Measurements from ENCODE around the gene KANSL1L.
"Not testable (repeated sequence)": the region's sequence is repeated elsewhere in the genome, so short reads cannot be mapped to it uniquely, and the experiment has no call there.

Gene KANSL1L, protein sequence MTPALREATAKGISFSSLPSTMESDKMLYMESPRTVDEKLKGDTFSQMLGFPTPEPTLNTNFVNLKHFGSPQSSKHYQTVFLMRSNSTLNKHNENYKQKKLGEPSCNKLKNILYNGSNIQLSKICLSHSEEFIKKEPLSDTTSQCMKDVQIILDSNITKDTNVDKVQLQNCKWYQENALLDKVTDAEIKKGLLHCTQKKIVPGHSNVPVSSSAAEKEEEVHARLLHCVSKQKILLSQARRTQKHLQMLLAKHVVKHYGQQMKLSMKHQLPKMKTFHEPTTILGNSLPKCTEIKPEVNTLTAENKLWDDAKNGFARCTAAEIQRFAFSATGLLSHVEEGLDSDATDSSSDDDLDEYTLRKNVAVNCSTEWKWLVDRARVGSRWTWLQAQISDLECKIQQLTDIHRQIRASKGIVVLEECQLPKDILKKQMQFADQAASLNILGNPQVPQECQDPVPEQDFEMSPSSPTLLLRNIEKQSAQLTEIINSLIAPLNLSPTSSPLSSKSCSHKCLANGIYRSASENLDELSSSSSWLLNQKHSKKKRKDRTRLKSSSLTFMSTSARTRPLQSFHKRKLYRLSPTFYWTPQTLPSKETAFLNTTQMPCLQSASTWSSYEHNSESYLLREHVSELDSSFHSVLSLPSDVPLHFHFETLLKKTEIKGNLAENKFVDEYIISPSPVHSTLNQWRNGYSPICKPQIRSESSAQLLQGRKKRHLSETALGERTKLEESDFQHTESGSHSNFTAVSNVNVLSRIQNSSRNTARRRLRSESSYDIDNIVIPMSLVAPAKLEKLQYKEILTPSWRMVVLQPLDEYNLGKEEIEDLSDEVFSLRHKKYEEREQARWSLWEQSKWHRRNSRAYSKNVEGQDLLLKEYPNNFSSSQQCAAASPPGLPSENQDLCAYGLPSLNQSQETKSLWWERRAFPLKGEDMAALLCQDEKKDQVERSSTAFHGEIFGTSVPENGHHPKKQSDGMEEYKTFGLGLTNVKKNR

DNA sequence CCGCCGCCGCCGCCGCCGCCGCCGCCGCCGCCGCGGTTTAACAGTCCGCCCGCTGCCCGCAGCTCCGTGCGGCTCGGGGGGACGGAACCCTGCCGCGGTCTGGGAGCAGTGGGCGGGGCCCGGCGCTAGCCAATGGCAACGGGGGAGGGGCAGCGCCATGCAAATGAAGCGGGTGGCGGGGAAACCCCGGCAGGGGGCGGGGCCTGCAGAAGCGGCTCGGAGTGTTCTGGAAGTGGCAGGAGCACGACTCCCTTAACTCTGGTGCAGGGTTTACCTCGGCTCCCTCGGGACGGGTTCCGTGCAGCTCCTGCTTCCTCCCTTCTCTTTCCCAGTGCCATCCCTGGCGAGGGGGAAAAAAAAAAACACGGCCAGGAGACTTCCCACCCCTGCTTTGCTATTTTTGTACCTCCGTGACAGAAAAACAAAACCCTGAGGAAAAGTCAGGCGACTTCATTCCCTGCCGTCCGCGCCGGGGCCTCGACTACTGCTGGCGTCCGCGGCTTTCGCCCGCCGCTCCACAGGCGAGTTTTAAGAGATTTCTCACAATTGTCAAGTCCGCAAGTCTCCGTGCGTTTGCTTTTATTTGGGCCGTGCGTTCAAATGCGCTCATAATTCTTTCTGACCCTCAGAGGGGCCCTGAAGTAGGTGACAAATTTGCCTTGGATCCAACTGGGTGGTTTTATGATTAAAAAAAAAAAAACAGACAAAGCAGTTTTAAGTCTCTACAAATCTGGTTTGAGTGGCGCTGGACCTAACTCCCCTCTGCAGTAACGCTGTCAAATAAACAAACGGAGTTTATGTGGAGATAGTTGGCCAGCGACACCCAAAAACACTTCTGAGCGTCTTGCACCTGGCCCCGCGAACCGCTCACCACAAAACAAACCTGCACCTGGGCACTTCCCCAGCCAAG lies at the start of gene KANSL1L:
Gene KANSL1L, minus strand, starts transcription at position 101 of the 910 bp plus-strand sequence. CDS start 16,827 bp downstream, outside the sequence.
- peak; percentile 86 to 87 for DNase-seq

DNA sequence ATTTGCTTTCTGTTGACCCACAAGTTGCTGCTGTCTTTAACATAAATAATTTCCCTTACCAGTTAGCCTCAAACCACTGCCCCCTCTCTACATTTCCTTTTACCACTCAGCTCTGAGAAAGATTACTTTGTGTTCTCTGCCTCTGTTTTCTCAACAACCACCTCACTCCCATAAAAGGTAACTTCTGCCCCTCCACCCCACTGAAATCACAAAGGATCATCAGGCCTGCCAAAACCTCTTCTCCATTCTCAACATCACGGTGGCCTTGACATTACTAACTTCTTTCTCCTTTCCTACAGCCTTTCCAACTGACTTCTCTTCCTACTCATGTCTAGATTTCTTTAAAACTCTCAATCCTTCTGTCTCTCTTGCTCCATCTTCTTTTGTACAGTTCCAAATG lies 43.9 kb upstream of the KANSL1L start:
- no peak for DNase-seq

DNA sequence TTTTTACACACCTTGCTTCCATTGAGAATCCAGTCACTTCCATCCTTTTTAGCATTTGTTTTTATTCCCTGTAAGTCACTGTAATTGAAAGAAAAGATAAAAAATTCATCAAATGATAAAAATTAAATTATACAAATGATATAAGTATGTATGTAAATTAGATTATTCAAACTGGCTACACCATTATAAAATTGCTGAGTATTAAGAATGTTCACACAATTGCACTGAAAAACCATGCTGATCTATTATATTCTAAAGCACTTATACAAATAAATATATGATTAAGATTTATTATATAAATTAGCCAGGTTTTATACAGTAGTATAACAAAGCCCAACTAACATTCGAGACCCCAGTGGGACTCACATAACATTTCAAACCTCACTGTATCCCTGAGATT lies 39.0 kb upstream of the KANSL1L start:
- DNase-seq: no peak

DNA sequence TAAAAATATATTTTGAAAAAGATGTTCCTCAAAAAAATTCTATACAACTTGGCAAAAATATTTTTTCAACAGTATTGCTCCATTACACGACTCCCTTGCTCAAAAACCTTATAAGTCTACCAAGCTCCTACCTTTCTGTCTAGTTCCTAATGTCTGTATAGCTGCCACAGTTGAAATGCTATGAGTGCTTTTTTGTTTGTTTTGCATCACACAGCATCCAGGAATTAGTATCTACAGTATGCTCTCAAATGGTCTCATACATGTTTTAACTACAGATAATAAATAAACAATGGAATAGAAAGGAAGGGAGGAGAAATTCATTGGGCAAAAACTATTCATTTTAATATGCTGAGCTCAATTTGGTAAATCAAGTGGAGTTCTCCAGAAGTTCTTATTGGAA lies 36.7 kb upstream of the KANSL1L start:
- no peak for DNase-seq

DNA sequence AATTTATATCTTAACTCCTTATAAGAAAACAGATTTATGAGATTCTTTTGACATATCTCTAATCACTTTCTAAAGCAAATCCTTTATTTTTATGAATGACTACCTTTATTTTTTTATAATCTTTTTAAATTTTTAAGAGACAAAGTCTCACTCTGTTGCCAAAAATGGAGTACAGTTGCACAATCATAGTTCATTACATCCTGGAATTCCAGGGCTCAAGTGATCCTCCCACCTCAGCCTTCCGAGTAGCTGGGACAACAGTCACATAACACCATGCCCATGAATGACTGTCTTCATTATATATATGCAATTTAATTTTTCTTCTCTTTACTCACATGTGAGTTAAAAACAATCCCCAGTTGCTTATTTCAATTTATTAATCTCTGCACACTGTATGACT lies 32.3 kb upstream of the KANSL1L start:
- no peak for DNase-seq

DNA sequence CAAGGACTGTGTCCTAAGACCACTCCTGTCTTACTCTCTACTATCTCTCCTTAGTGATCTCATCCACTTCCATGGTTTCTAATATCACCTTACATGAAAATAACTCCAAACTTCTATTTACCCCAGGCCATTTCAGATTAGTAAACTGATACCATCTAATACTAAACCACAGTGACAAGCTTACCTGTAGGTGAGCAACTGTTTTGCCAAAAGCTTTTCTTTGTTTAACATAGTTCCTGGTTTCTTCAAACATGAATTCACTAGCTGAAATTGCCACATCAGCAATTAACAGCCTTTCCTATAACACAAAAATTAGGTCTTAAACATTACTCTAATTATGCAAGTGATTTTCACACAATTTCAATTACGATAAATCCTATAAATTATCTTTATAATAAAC lies 31.9 kb upstream of the KANSL1L start:
- no peak for DNase-seq

DNA sequence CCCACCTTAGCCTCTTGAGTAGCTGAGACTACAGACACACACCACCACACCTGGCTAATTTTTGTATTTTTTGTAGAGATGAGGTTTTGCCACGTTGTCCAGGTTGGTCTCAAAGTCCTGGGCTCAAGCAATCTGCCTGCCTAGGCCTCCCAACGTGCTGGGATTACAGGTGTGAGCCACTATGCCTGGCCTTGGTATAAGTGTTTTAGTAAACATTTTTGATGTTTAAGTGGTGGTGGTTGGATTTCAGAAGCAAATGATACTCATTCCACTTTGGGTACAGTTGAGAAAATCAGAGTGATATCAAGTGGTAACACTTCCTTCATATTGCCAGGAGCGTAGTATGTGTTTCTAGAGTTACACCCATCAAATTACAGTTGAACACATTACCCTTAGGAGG lies 28.6 kb upstream of the KANSL1L start:
- DNase-seq: no peak

DNA sequence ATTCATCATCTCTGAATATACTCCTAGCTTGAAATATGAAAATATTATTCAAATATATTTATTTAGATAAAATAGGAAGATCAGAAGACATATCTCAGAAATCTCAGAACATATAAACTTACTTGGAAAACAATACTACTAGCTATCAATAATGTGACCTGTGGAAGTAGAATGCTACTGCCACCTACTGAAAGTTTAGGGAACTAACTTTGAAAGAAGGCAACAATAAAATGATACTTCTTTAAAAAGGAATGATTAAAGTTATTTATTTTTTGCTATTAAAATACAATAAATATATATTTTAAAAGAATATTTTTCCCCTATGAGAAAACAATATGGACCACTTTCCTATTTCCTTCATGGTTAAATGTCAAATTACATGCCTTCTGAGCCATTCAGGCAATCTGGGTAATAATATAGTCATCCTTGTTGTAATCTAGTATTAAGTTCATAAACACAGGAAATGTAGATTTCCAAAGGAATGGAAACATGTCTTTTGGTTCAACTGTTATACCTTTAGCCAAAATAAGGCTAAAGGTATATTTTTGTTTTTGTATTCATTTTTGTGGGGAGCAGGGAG lies 28.1 kb upstream of the KANSL1L start:
- peak; percentile 43 to 45 for DNase-seq

DNA sequence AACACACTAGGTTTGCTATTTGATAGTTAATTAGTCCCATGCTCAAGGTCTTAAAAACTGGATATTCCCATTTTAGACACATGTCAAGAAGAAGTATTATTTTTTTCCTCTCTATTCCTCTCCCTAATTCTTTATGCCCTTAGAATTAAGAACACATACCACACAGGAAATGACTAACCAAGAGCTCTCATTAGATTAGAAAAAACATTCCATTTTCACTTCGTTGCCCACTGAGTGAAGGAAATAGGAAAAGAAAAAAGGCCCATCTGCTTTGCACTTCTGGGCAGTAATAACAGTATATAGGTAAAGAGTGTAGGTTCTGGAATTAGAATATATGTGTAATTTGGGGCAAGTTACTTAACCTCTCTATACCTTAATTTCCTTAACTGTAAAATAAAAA lies 27.1 kb upstream of the KANSL1L start:
- DNase-seq: no peak

DNA sequence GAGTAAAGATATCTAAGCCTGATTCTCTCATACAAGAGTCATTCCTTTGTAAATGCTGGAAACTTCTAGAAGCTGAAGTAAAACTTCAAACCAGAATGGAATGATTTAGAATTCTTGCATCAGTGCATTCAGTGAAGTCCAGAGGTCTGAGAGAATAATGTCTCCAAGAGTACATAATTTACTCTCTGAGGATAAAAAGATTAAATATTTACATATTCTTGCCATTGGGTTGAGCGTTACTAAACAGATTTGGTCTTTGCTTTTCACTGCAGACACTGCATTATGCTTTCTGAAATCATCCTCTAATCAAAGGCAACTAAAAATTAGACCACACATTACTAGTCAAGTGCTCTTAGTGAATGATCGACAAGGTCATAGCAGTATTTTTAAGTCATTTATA lies 26.5 kb upstream of the KANSL1L start:
- DNase-seq: no peak

DNA sequence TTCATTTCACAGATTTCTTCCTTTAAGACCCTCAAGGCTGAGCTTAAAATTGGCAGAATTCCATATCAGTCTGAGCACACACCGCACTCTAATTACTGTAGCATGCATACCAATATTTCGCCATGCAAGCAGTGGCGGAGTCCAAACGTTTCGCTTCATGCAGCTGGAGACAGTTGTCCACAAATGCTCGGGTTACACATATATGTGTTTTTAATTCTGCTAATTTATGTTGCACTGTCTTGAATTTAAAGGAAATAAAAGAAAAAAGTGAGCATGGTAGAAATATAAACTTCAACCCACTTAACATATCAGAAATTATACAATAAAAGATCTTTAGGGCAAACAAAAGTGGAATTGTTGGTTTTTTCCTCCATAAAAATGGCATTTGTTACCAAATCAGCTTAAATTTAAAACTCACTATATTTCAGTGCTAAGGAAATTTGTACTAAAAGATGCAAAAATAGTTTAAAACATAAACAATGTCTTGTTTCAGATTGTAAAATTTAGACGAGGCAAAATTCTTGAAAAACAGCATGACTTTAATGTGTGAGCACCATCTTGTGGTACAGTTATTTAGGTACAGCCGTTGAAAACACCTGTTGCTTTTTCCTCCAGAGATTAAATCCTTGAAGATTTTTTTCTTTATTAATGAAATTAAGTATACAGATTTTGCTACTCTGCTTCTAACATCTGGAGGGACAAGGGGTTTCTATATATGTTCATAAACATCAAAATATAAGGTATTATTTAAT lies 24.1 kb upstream of the KANSL1L start:
- DNase-seq: peak; percentile 57 to 72

DNA sequence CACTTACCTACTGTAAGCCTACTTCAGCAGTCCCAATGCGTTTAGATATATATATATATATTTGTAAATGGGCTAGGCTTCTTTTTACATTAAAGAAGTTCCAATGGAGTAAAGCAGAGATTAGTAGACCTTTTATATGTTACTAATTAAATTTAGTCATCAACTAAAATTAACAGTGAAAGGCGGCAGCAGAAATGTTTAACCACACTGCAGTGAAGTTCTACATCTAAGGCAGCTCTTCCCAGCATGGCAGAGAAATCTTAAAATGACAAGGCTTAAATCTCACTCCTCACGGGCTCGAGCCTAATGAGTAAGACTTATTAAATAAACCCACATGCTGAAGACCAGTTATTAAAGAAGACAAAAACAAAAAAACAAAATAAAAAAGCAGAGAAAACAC lies 19.1 kb upstream of the KANSL1L start:
- DNase-seq: no peak

DNA sequence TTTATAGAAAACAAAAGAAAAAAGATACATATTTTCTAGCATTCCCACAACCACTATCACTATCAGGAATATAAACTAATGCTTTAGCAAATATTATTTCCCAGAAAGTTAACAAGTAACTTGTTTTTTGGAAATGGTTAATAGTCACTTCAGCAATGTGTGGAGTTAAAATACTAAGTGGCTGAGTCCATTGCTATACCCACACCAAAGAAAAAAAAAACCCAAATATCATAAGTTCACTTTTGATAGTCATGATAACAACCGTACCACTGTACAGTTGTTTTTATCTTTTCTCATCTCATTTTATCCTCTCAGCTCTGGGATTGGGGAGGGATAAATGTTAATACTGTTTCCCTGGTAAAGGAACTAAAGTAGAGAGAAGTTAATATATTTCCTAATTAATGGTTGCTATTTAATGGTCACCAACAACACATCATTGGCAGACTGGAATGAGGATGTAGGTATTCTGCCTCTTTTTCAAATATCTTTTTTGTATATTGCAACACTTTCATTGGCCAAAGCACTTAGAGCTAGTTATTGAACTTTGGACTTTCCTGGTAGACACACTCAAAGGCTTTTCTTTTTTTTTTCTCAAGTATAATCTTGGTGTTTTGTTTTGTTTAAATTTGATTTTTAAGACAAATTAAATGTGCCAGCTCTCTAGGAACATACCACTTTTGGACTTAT lies 18.4 kb upstream of the KANSL1L start:
- peak in 1 of 2 experiments; percentile 16 for DNase-seq

DNA sequence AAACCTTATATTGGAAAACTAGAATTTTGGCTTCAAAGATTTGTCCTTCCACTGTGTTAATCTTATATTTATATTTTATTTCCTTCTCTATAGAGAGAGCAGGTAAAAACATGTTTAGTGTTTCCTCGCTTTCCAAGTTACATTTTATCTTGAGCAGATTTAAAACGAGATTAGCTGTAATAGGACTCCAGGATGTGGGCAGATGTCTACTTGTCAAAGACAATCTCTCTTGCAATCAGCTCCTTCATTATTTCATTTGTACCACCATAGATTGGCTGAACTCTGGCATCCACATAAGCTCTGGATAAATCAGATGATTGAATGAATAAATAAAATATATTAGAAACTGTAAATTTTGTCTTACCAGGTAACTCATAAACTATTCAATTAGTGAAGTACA lies 17.5 kb upstream of the KANSL1L start:
- no peak for DNase-seq

DNA sequence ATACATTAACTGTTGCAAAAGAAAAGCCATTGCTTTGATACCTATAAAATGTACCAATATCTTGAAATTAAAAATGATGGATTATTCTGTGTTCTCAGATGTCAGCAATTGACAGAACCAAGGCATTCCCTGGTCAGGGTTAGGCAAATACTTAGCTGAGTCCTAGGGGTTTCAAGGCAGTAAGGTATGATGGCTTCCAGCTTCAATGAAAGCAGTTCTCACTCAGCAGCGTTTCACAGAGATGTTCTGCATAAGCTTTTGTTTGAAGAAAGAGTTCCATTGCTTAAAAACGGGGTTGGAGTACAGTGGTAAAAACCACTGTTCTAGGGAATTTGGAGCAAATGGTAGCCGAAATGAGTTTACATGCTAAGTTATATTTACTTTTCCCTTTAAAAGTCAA lies 17.0 kb upstream of the KANSL1L start:
- no peak for DNase-seq

DNA sequence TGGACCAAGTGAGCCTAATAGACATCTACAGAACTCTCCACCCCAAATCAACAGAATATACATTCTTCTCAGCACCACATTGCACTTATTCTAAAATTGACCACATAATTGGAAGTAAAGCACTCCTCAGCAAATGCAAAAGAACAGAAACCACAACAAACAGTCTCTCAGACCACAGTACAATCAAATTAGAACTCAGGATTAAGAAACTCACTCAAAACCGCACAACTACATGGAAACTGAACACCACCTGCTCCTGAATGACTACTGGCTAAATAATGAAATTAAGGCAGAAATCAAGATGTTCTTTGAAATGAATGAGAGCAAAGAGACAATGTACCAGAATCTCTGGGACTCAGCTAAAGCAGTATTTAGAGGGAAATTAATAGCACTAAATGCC lies 12.7 kb upstream of the KANSL1L start:
- not testable (repeated sequence) for DNase-seq

DNA sequence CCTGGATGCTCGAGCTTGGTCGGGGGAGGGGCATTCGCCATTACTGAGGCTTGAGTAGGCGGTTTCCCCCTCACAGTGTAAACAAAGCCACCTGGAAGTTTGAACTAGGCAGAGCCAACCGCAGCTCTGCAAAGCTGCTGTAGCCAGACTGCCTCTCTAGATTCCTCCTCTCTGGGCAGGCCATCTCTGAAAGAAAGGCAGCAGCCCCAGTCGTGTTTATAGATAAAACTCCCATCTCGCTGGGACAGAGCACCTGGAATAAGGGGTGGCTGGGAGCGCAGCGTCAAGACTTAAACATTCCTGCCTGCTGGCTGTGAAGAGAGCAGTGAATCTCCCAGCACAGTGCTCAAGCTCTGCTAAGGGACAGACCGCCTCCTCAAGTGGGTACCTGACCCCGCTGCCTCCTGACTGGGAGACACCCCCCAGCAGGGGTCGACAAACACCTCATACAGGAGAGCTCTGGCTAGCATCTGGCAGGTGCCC lies 10.4 kb upstream of the KANSL1L start:
- not testable (repeated sequence) for DNase-seq

DNA sequence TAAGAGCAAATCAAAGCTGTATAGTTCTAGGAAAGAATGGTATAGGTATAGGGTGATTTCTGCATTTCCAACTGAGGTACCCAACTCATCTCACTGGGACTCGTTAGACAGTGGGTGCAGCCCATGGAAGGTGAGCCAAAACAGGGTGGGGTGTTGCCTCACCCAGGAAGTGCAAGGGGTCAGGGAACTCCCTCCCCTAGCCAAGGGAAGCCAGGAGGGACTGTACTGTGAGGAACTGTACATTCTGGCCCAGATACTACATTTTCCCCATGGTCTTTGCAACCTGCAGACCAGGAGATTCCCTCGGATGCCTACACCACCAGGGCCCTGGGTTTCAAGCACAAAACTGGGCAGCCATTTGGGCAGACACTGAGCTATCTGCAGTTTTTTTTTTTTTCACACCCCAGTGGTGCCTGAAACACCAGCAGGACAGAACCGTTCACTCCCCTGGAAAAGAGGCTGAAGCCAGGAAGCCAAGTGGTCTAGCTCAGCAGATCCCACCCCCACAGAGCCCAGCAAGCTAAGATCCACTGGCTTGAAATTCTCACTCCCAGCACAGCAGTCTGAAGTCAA lies 9.9 kb upstream of the KANSL1L start:
- DNase-seq: not testable (repeated sequence)

DNA sequence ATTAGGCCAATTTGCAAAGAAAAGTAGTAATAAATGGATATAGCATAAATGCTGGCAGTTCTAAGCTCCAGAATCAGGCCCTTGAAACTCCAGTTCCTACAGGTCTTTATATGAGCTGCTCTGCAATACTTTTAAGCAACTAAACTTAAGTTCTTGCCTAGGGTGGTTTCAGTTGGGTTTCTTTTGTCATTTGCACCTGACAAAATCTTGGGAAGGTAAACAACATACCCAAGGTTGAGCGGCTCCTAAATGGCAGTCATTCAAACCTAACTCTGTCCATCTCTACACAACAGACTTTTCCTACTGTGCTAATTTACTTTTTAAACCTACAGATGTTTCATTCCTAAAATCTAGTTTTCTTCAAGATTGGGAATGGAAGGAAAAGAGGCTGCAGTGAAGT lies 9.3 kb upstream of the KANSL1L start:
- no peak for DNase-seq

DNA sequence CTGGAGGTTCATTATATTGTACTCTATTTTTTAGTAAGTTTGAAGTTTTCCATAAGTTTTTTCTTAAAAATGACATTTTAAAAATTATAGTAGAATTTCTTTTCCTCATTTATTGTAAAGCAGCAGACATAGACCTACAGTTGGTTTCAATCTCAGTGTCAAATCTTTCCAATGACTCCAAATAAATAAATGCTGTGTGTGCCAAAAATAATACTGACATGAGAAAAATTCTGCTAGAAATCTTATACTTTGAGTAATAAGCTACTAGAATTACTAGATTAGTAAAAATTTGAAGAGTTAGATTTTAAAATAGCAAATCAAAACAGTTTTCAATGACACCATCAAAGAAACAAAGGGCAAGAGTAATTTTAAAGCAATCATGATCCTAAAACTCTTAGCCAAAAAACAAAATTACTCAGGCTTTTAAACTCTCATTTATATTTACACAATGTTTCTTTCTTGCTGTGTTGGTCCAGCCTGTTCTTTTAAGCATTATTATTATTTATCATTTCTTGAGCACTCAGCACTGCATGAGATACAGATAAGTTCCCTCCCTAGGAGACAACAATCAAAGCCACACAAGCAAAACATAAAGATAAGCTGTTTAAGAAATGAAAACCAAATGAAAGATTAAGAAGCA lies 8.3 kb upstream of the KANSL1L start:
- DNase-seq: no peak
